Motor neuron (in vitro differentiated cells): ENCODE measurements around the gene TNFRSF18. TPM values are rescaled to one million over a fixed set of nuclear protein-coding genes. Genes with fewer than 3 reads are reported as not detected.

Experiments
- total RNA-seq, 8 experiments: library from RNA; unstranded; fragments of 300-600 nt; gene quantifications; 2 replicates each; pipeline versions ENCODE4 v1.2.3 to v1.2.4, GENCODE V29; 2022

TNFRSF18 gene
- total RNA-seq, 8 experiments from 2014 or later = 0.24 to 0.49 TPM; not detected in 6

Other genes with a start within 250 kb of the TNFRSF18 start
- gene NOC2L, start 247.3 kb downstream of the TNFRSF18 start, total RNA-seq = 100 to 1,000 TPM in 2 of 8 experiments, 10 to 100 TPM in 6; 41.5 to 126 (median 85.5) TPM
- gene KLHL17, start 246.0 kb downstream of the TNFRSF18 start, total RNA-seq = 10 to 100 TPM in 2 of 8 experiments, 1 to 10 TPM in 6; 4.1 to 24.6 (median 7.3) TPM
- gene PLEKHN1, start 240.1 kb downstream of the TNFRSF18 start, total RNA-seq = under 1 TPM in 3 of 8 experiments, not detected in 5; 0.15 to 0.31 (median 0.24) TPM
- gene PERM1, start 224.5 kb downstream of the TNFRSF18 start, total RNA-seq = 1 to 10 TPM in 1 of 8 experiments, under 1 TPM in 6, not detected in 1; 0.05 to 1.7 (median 0.20) TPM
- 100 to 1,000 TPM in 1 of 8 experiments, 10 to 100 TPM in 4, 1 to 10 TPM in 2, under 1 TPM in 1; 0.45 to 100 (median 43.1) TPM for gene HES4, start 206.5 kb downstream of the TNFRSF18 start, total RNA-seq
- gene ISG15, start 193.1 kb downstream of the TNFRSF18 start, total RNA-seq = 100 to 1,000 TPM in 2 of 8 experiments, 10 to 100 TPM in 6; 18.6 to 398 (median 26.2) TPM
- gene AGRN, start 186.5 kb downstream of the TNFRSF18 start, total RNA-seq = 100 to 1,000 TPM in 1 of 8 experiments, 10 to 100 TPM in 7; 27.0 to 120 (median 64.2) TPM
- under 1 TPM in 4 of 8 experiments, not detected in 4; 0.05 to 0.95 (median 0.13) TPM for gene RNF223, start 132.3 kb downstream of the TNFRSF18 start, total RNA-seq
- gene C1orf159, start 90.5 kb downstream of the TNFRSF18 start, total RNA-seq = 10 to 100 TPM in 3 of 8 experiments, 1 to 10 TPM in 5; 5.8 to 17.9 (median 9.7) TPM
- gene TTLL10, start 32.7 kb downstream of the TNFRSF18 start, total RNA-seq = under 1 TPM in 2 of 8 experiments, not detected in 6; 0.43 to 0.59 TPM
- gene TNFRSF4, start 7.6 kb upstream of the TNFRSF18 start, total RNA-seq = under 1 TPM in 6 of 8 experiments, not detected in 2; 0.18 to 1.00 (median 0.25) TPM
- 100 to 1,000 TPM in 3 of 8 experiments, 10 to 100 TPM in 5; 53.9 to 202 (median 76.8) TPM for gene SDF4, start 25.4 kb upstream of the TNFRSF18 start, total RNA-seq
- 10 to 100 TPM in 7 of 8 experiments, 1 to 10 TPM in 1; 9.7 to 36.9 (median 19.7) TPM for gene B3GALT6, start 25.6 kb upstream of the TNFRSF18 start, total RNA-seq
- 1 to 10 TPM in 6 of 8 experiments, under 1 TPM in 1, not detected in 1; 0.99 to 6.1 (median 1.8) TPM for gene C1QTNF12, start 40.1 kb upstream of the TNFRSF18 start, total RNA-seq
- 10 to 100 TPM; 34.4 to 62.7 (median 46.5) TPM for gene UBE2J2, start 67.3 kb upstream of the TNFRSF18 start, total RNA-seq
- gene SCNN1D, start 73.8 kb upstream of the TNFRSF18 start, total RNA-seq = 1 to 10 TPM; 1.8 to 6.9 (median 3.2) TPM
- 10 to 100 TPM; 23.9 to 88.9 (median 48.9) TPM for gene ACAP3, start 101.3 kb upstream of the TNFRSF18 start, total RNA-seq
- 10 to 100 TPM; 12.0 to 45.8 (median 22.4) TPM for gene PUSL1, start 102.0 kb upstream of the TNFRSF18 start, total RNA-seq
- 100 to 1,000 TPM in 4 of 8 experiments, 10 to 100 TPM in 4; 67.5 to 142 (median 103) TPM for gene INTS11, start 118.1 kb upstream of the TNFRSF18 start, total RNA-seq
- gene CPTP, start 118.2 kb upstream of the TNFRSF18 start, total RNA-seq = 10 to 100 TPM; 11.2 to 22.4 (median 13.4) TPM
- gene TAS1R3, start 124.7 kb upstream of the TNFRSF18 start, total RNA-seq = 1 to 10 TPM in 6 of 8 experiments, under 1 TPM in 2; 0.65 to 2.3 (median 1.2) TPM
- 10 to 100 TPM; 47.8 to 81.4 (median 56.8) TPM for gene DVL1, start 142.8 kb upstream of the TNFRSF18 start, total RNA-seq
- gene MXRA8, start 152.0 kb upstream of the TNFRSF18 start, total RNA-seq = 100 to 1,000 TPM in 2 of 8 experiments, 10 to 100 TPM in 6; 13.2 to 115 (median 34.5) TPM
- gene AURKAIP1, start 168.6 kb upstream of the TNFRSF18 start, total RNA-seq = 100 to 1,000 TPM in 7 of 8 experiments, 10 to 100 TPM in 1; 85.0 to 210 (median 152) TPM
- gene CCNL2, start 192.7 kb upstream of the TNFRSF18 start, total RNA-seq = 100 to 1,000 TPM in 7 of 8 experiments, 10 to 100 TPM in 1; 99.6 to 392 (median 163) TPM
- gene MRPL20, start 200.7 kb upstream of the TNFRSF18 start, total RNA-seq = 100 to 1,000 TPM; 127 to 221 (median 160) TPM
- 1 to 10 TPM in 2 of 8 experiments, under 1 TPM in 6; 0.21 to 1.9 (median 0.61) TPM for gene ANKRD65, start 214.7 kb upstream of the TNFRSF18 start, total RNA-seq
- gene VWA1, start 229.1 kb upstream of the TNFRSF18 start, total RNA-seq = 10 to 100 TPM in 2 of 8 experiments, 1 to 10 TPM in 5, under 1 TPM in 1; 0.51 to 19.5 (median 5.8) TPM
- gene ATAD3C, start 243.1 kb upstream of the TNFRSF18 start, total RNA-seq = 1 to 10 TPM in 2 of 8 experiments, under 1 TPM in 6; 0.38 to 2.1 (median 0.64) TPM